Thyroid gland (tissue), 4 donors: ENCODE results near the gene FAR1.

Source experiments
- POLR2A ChIP-seq, 2 donors: fragments of 450-650 bp; IDR thresholded peaks; one replicate each; pipeline ENCODE4 v1.6.1; 2017; ENCODE audit warnings: antibody characterized with exemption in 2 of 2, mild to moderate bottlenecking in 2 of 2, moderate library complexity in 1 of 2
- TF ChIP-seq, protein P1 (sequence below), 6 experiments: fragments of 200-600 bp in 3 of 6; fragments of 450-650 bp in 3 of 6; sonication (generic) in 3 of 6; IDR thresholded peaks; one replicate each; pipeline ENCODE4 v1.5.1; 2016 to 2019; ENCODE audit warnings: antibody characterized with exemption in 6 of 6, mild to moderate bottlenecking in 2 of 6, inconsistent platforms in 1 of 6, moderate library complexity in 1 of 6

DNA sequence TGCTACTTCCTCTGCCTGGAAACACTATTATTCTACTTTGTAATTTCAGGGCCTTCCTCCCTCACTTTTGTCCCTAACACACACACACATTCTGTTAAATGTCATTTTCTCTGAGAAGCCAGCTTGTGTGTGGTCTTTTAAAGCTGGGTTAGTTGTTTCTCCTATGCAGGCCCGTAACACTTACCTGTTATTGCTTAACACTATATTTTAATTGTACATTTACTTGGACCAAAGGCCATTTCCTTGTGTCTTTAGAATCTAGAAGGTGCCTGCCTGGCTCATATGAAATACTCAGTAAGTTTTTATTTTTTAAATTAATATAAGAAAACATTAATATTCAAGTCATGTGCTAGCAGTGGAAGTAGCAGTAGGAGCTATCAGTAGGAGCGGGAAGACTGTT, 30.6 kb downstream of the FAR1 start:
- TF ChIP-seq, protein P1, sequence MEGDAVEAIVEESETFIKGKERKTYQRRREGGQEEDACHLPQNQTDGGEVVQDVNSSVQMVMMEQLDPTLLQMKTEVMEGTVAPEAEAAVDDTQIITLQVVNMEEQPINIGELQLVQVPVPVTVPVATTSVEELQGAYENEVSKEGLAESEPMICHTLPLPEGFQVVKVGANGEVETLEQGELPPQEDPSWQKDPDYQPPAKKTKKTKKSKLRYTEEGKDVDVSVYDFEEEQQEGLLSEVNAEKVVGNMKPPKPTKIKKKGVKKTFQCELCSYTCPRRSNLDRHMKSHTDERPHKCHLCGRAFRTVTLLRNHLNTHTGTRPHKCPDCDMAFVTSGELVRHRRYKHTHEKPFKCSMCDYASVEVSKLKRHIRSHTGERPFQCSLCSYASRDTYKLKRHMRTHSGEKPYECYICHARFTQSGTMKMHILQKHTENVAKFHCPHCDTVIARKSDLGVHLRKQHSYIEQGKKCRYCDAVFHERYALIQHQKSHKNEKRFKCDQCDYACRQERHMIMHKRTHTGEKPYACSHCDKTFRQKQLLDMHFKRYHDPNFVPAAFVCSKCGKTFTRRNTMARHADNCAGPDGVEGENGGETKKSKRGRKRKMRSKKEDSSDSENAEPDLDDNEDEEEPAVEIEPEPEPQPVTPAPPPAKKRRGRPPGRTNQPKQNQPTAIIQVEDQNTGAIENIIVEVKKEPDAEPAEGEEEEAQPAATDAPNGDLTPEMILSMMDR (IDR thresholded peaks at IDR 0.05): no peak
- TF ChIP-seq POLR2A (IDR thresholded peaks at IDR 0.05): no peak
